Measurements from ENCODE around the gene RFTN1. TPM values are rescaled to one million over a fixed set of nuclear protein-coding genes. Genes with fewer than 3 reads are reported as not detected.

Gene RFTN1
- total and polyA plus RNA-seq, 2 donors (not counting 1 experiment from before 2014, with no cell fraction given): 35.1 to 35.5 TPM

GRCh38 chr3:16463119-16463518 lies 50.4 kb downstream of the RFTN1 start:
- Histone ChIP-seq H3K4me2 (ENCODE audit: extremely low read depth, insufficient read depth, low read length) (no peak overlapping the region), H3K36me3 (ENCODE audit: control insufficient read depth, insufficient read depth, low read length) (no peaks in the 10 kb centered on the region), H3K27me3 (ENCODE audit: control insufficient read depth, insufficient read depth, low read length) (no peaks in the 10 kb centered on the region), H3K9me3 (ENCODE audit: control insufficient read depth, insufficient read depth, low read depth, low read length) (no peaks in the 10 kb centered on the region), H3K4me3 (replicated peaks in 1 of 4; ENCODE audit: control extremely low read depth in 1 of 4, insufficient read depth in 1 of 4, low read depth in 3 of 4, low read length in 4 of 4) (no peak overlapping the region), H4K20me1 (ENCODE audit: control insufficient read depth, extremely low read depth, insufficient read depth, low read length) (no peaks in the 10 kb centered on the region), H3K27ac (ENCODE audit: insufficient read depth, low read length) (no peak overlapping the region), H2AFZ (ENCODE audit: low read length) (no peak overlapping the region), H3K9ac (ENCODE audit: insufficient read depth, low read length) (no peak overlapping the region), H3K79me2 (ENCODE audit: control insufficient read depth, insufficient read depth, low read length) (no peaks in the 10 kb centered on the region), H3K4me1 (ENCODE audit: control insufficient read depth, extremely low read depth, insufficient read depth, low read length) (no peaks in the 10 kb centered on the region)
- TF ChIP-seq CTCF (conservative IDR thresholded peaks at IDR 0.05 in 1 of 2, IDR thresholded peaks at IDR 0.05 in 1 of 2; ENCODE audit: low read depth in 1 of 2, low read length in 2 of 2) (no peak), EZH2 (IDR thresholded peaks at IDR 0.05; ENCODE audit: low read length, missing control alignments) (no peak)
- DNase-seq (ENCODE audit: low read depth in 2 of 2): no peak

- no peak overlapping the region for H3K27ac ChIP-seq (ENCODE audit: insufficient read depth, low read length)
Measured at GRCh38 chr3:16462679-16463078, 50.8 kb downstream of the RFTN1 start.

GRCh38 chr3:16461463-16462245 lies 51.8 kb downstream of the RFTN1 start:
- Histone ChIP-seq H3K4me2 (ENCODE audit: extremely low read depth, insufficient read depth, low read length) (no peak overlapping the region), H3K9me3 (ENCODE audit: control insufficient read depth, insufficient read depth, low read depth, low read length) (no peaks in the 10 kb centered on the region), H3K79me2 (ENCODE audit: control insufficient read depth, insufficient read depth, low read length) (no peaks in the 10 kb centered on the region), H3K4me1 (ENCODE audit: control insufficient read depth, extremely low read depth, insufficient read depth, low read length) (no peaks in the 10 kb centered on the region), H2AFZ (ENCODE audit: low read length) (no peak overlapping the region), H3K36me3 (ENCODE audit: control insufficient read depth, insufficient read depth, low read length) (no peaks in the 10 kb centered on the region), H4K20me1 (ENCODE audit: control insufficient read depth, extremely low read depth, insufficient read depth, low read length) (no peaks in the 10 kb centered on the region), H3K27ac (ENCODE audit: insufficient read depth, low read length) (no peak overlapping the region), H3K27me3 (ENCODE audit: control insufficient read depth, insufficient read depth, low read length) (no peaks in the 10 kb centered on the region), H3K9ac (ENCODE audit: insufficient read depth, low read length) (no peak overlapping the region), H3K4me3 (replicated peaks in 1 of 4; ENCODE audit: control extremely low read depth in 1 of 4, insufficient read depth in 1 of 4, low read depth in 3 of 4, low read length in 4 of 4) (no peak overlapping the region)
- DNase-seq (ENCODE audit: low read depth in 2 of 2): no peak
- TF ChIP-seq EZH2 (IDR thresholded peaks at IDR 0.05; ENCODE audit: low read length, missing control alignments) (no peak), CTCF (conservative IDR thresholded peaks at IDR 0.05 in 1 of 2, IDR thresholded peaks at IDR 0.05 in 1 of 2; ENCODE audit: low read depth in 1 of 2, low read length in 2 of 2) (no peak)

More at GRCh38 chr3:16462679-16463078, 50.8 kb downstream of the RFTN1 start:
- Histone ChIP-seq H4K20me1 (ENCODE audit: control insufficient read depth, extremely low read depth, insufficient read depth, low read length) (no peaks in the 10 kb centered on the region), H3K36me3 (ENCODE audit: control insufficient read depth, insufficient read depth, low read length) (no peaks in the 10 kb centered on the region), H3K9me3 (ENCODE audit: control insufficient read depth, insufficient read depth, low read depth, low read length) (no peaks in the 10 kb centered on the region), H3K4me2 (ENCODE audit: extremely low read depth, insufficient read depth, low read length) (no peak overlapping the region), H3K79me2 (ENCODE audit: control insufficient read depth, insufficient read depth, low read length) (no peaks in the 10 kb centered on the region), H3K4me3 (replicated peaks in 1 of 4; ENCODE audit: control extremely low read depth in 1 of 4, insufficient read depth in 1 of 4, low read depth in 3 of 4, low read length in 4 of 4) (no peak overlapping the region), H2AFZ (ENCODE audit: low read length) (no peak overlapping the region), H3K9ac (ENCODE audit: insufficient read depth, low read length) (no peak overlapping the region), H3K27me3 (ENCODE audit: control insufficient read depth, insufficient read depth, low read length) (no peaks in the 10 kb centered on the region), H3K4me1 (ENCODE audit: control insufficient read depth, extremely low read depth, insufficient read depth, low read length) (no peaks in the 10 kb centered on the region)
- TF ChIP-seq CTCF (conservative IDR thresholded peaks at IDR 0.05 in 1 of 2, IDR thresholded peaks at IDR 0.05 in 1 of 2; ENCODE audit: low read depth in 1 of 2, low read length in 2 of 2) (no peak), EZH2 (IDR thresholded peaks at IDR 0.05; ENCODE audit: low read length, missing control alignments) (no peak)
- DNase-seq (ENCODE audit: low read depth in 2 of 2): no peak
